Colonic mucosa (tissue), 4 donors: ENCODE measurements around the gene ABCB4. TPM values are rescaled to one million over a fixed set of nuclear protein-coding genes. Genes with fewer than 3 reads are reported as not detected.

Experiments used
- DNase-seq: peaks from one replicate; pipeline ENCODE4 v3.0.0-alpha.2; 2020
- H3K27ac ChIP-seq: fragments of 200-600 bp; one replicate; pipeline ENCODE4 v1.8.0; 2021
- H3K27me3 ChIP-seq: fragments of 200-600 bp; one replicate; pipeline ENCODE4 v1.8.0; 2021
- H3K36me3 ChIP-seq: fragments of 200-600 bp; one replicate; pipeline ENCODE4 v1.8.0; 2021
- H3K4me1 ChIP-seq: fragments of 200-600 bp; one replicate; pipeline ENCODE4 v1.8.0; 2021; ENCODE audit warnings: mild to moderate bottlenecking
- H3K4me3 ChIP-seq: fragments of 200-600 bp; one replicate; pipeline ENCODE4 v1.8.0; 2021
- H3K9ac ChIP-seq, 2 donors: one replicate each; pipeline ENCODE4 v1.7.0; 2013; ENCODE audit warnings: control low read depth in 2 of 2, low read depth in 2 of 2, low read length in 2 of 2
- H3K9me3 ChIP-seq: fragments of 200-600 bp; one replicate; pipeline ENCODE4 v1.8.0; 2021
- intact Hi-C: fragments of 100-400 bp; cut with DNase I; formaldehyde crosslinking; loops from one replicate; pipeline ENCODE4 v1.14.1; 2022
- total RNA-seq, 2 donors: library from RNA; stranded (reverse); fragmentation: NEBNext Ultra II Directional in 1 of 2; extraction: Animal tissue kit (Norgen Biotek cat#: 25700) in 1 of 2; gene quantifications; one replicate each; pipeline ENCODE4 v1.2.1, GENCODE V29; 2021
- TF ChIP-seq, protein P1 (sequence below): fragments of 200-600 bp; IDR thresholded peaks from one replicate; pipeline ENCODE4 v1.8.0; 2022; ENCODE audit warnings: antibody characterized with exemption, mild to moderate bottlenecking
- donor health status: healthy.
- donor health status: DM: no; HTN: no; CAD: no.
- donor health status: DM: no; HTN: no; CAD: no.

ABCB4 gene
- total RNA-seq, 2 donors from 2014 or later, result 0.30 to 0.35 TPM

DNA sequence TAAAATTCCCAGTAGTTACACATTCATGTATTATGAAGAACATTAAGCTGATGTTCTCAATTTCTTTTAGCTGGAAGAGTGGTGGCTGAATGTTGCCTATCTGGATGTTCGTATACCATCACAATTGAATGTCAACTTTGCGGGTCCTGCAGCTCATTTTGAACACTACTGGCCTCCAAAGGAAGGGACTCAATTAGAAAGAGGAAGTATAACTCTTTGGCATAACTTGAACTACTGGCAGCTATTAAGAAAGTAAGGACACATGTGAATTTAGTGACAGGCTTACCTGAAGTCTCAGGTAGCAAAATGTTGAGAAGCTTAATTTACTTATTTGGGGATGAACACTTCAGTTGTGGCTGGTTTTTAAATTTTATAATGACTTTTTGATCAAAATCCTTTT is 114.2 kb downstream of the ABCB4 start:
- Histone ChIP-seq H3K36me3 (no peaks in the 10 kb centered on the region), H3K27ac (no peak overlapping the region), H3K4me3 (no peak overlapping the region), H3K27me3 (no peaks in the 10 kb centered on the region), H3K9me3 (no peaks in the 10 kb centered on the region), H3K4me1 (no peaks in the 10 kb centered on the region), H3K9ac (no peak overlapping the region)
- TF ChIP-seq, protein P1, sequence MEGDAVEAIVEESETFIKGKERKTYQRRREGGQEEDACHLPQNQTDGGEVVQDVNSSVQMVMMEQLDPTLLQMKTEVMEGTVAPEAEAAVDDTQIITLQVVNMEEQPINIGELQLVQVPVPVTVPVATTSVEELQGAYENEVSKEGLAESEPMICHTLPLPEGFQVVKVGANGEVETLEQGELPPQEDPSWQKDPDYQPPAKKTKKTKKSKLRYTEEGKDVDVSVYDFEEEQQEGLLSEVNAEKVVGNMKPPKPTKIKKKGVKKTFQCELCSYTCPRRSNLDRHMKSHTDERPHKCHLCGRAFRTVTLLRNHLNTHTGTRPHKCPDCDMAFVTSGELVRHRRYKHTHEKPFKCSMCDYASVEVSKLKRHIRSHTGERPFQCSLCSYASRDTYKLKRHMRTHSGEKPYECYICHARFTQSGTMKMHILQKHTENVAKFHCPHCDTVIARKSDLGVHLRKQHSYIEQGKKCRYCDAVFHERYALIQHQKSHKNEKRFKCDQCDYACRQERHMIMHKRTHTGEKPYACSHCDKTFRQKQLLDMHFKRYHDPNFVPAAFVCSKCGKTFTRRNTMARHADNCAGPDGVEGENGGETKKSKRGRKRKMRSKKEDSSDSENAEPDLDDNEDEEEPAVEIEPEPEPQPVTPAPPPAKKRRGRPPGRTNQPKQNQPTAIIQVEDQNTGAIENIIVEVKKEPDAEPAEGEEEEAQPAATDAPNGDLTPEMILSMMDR, result no peak
- intact Hi-C loops, result no loop called here
- DNase-seq, result no peak

DNA sequence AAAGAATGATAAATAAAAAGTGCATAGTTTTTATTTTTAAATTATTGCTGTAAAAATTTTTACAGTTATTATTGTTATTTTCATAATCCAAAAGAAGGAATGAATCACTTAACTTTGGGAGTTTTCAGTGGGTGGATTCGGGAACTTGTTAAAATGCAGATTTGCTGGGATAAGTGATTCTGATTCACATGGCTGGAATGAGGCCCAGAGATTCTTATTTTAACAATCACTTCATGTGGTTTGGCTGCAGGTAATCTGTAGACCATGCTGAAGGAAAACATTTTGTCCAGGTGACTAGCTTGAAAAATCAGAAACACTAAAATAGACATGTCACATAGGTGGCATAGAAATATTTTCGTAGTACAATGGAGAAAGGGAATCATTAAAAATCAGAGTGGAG is 116.1 kb downstream of the ABCB4 start:
- TF ChIP-seq, protein P1, result no peak
- Histone ChIP-seq H3K9ac (no peak overlapping the region), H3K36me3 (no peaks in the 10 kb centered on the region), H3K27me3 (no peaks in the 10 kb centered on the region), H3K27ac (no peak overlapping the region), H3K4me1 (no peaks in the 10 kb centered on the region), H3K9me3 (no peaks in the 10 kb centered on the region), H3K4me3 (no peak overlapping the region)
- intact Hi-C loops, result no loop called here
- DNase-seq, result no peak

DNA sequence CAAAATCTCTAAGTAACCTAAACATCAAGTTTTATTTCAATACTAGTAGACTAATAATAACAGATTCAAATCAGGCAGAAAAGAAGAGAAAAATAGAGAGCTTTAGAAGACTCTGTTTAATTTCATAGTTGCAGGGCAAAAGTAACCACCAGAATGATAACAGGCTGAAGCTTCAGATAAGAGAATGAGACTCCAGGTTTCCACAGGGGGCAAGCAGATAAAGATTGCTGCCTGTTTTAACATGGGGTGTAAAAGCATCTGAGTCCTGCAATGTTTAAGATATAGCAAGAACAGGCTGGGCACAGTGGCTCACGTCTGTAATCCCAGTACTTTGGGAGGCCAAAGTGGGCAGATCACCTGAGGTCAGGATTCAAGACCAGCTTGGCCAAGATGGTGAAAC is 119.0 kb downstream of the ABCB4 start:
- no peaks in the 10 kb centered on the region for H3K9me3 ChIP-seq
- no peaks in the 10 kb centered on the region for H3K27me3 ChIP-seq
- DNase-seq, result no peak
- no peak overlapping the region for H3K27ac ChIP-seq
- intact Hi-C loops, result no loop called here
- no peak overlapping the region for H3K9ac ChIP-seq
- H3K4me1 ChIP-seq, result no peaks in the 10 kb centered on the region
- H3K36me3 ChIP-seq, result no peaks in the 10 kb centered on the region
- TF ChIP-seq, protein P1, result no peak
- no peak overlapping the region for H3K4me3 ChIP-seq

DNA sequence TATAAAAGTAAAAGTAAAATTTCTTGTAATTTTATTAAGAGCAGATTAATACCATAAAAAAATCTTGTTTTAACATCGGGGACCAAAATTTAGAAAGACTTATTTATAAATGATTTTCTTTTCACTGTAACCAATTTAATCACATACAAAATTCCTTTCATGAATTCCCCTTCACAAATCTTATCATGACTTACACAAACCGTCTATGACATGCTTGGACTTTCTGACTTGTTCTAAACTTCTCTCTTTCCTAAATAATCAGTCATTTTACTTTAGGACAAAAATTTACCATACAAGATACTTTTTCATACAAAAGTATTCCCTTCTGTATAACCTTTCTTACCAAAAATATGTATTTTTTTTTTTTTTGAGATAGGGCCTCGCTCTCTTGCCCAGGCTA is 120.7 kb downstream of the ABCB4 start:
- Histone ChIP-seq H3K9me3 (no peaks in the 10 kb centered on the region), H3K4me1 (no peaks in the 10 kb centered on the region), H3K36me3 (no peaks in the 10 kb centered on the region), H3K27ac (no peak overlapping the region), H3K27me3 (no peaks in the 10 kb centered on the region), H3K4me3 (no peak overlapping the region), H3K9ac (no peak overlapping the region)
- TF ChIP-seq, protein P1, result no peak
- intact Hi-C loops, result no loop called here
- DNase-seq, result no peak

Other genes starting within 250 kb of the ABCB4 start
- gene CROT, start 130.0 kb downstream of the ABCB4 start, total RNA-seq, result 10 to 100 TPM; 13.6 to 22.6 TPM
- gene ABCB1, start 125.2 kb upstream of the ABCB4 start, total RNA-seq, result 100 to 1,000 TPM in 1 of 2 donors, 10 to 100 TPM in 1; 22.2 to 136 TPM
- 1 to 10 TPM; 4.9 to 5.9 TPM for gene RUNDC3B, start 152.7 kb upstream of the ABCB4 start, total RNA-seq